Stimulated activated CD8-positive, alpha-beta memory T cell treated with anti-CD3 and anti-CD28 coated beads, Interleukin-4, amount 100 ng/mL, for 24 hours (primary cell): ENCODE results near the gene RALGAPA2.

Experiments
- DNase-seq: peaks from one replicate; pipeline ENCODE4 v3.0.0-alpha.2; 2020; ENCODE audit warnings: low read depth

Gene RALGAPA2

GRCh38 chr20:20497242-20497978 lies 215.0 kb downstream of the RALGAPA2 start:
- DNase-seq = no peak

GRCh38 chr20:20495729-20496503 lies 216.5 kb downstream of the RALGAPA2 start:
- DNase-seq = no peak

GRCh38 chr20:20493701-20494100 lies 218.7 kb downstream of the RALGAPA2 start:
- DNase-seq = no peak

- DNase-seq = no peak
Measured at GRCh38 chr20:20492521-20493332, 219.7 kb downstream of the RALGAPA2 start.

- no peak for DNase-seq
Measured at GRCh38 chr20:20491784-20492264, 220.6 kb downstream of the RALGAPA2 start.

- no peak for DNase-seq
Measured at GRCh38 chr20:20491110-20491783, 221.2 kb downstream of the RALGAPA2 start.

- DNase-seq = no peak
Measured at GRCh38 chr20:20490673-20491072, 221.8 kb downstream of the RALGAPA2 start.

GRCh38 chr20:20489648-20490341 lies 222.6 kb downstream of the RALGAPA2 start:
- DNase-seq = no peak

GRCh38 chr20:20489054-20489453 lies 223.4 kb downstream of the RALGAPA2 start:
- DNase-seq = no peak

- no peak for DNase-seq
Measured at GRCh38 chr20:20488388-20488787, 224.1 kb downstream of the RALGAPA2 start.

- DNase-seq = no peak
Measured at GRCh38 chr20:20487811-20488210, 224.6 kb downstream of the RALGAPA2 start.

GRCh38 chr20:20483328-20483727 lies 229.1 kb downstream of the RALGAPA2 start:
- no peak for DNase-seq

GRCh38 chr20:20482453-20482852 lies 230.0 kb downstream of the RALGAPA2 start:
- no peak for DNase-seq

GRCh38 chr20:20480689-20481088 lies 231.8 kb downstream of the RALGAPA2 start:
- DNase-seq = no peak

- no peak for DNase-seq
Measured at GRCh38 chr20:20480126-20480525, 232.3 kb downstream of the RALGAPA2 start.

GRCh38 chr20:20477444-20478041 lies 234.9 kb downstream of the RALGAPA2 start:
- DNase-seq = no peak

GRCh38 chr20:20476504-20476903 lies 235.9 kb downstream of the RALGAPA2 start:
- no peak for DNase-seq

- DNase-seq = no peak
Measured at GRCh38 chr20:20473657-20474056, 238.8 kb downstream of the RALGAPA2 start.

- no peak for DNase-seq
Measured at GRCh38 chr20:20472684-20473274, 239.7 kb downstream of the RALGAPA2 start.

- no peak for DNase-seq
Measured at GRCh38 chr20:20466341-20466879, 246.0 kb downstream of the RALGAPA2 start.
